GM19463 (cell line): ENCODE data around the gene CDC16.

Experiments
- ATAC-seq: cut with Tn5 transposase; IDR thresholded peaks from one replicate; pipeline ENCODE4 v1.9.1; 2021; ENCODE audit warnings: mild to moderate bottlenecking, moderate library complexity; ENCODE audit not compliant: unreplicated experiment

The CDC16 gene

DNA sequence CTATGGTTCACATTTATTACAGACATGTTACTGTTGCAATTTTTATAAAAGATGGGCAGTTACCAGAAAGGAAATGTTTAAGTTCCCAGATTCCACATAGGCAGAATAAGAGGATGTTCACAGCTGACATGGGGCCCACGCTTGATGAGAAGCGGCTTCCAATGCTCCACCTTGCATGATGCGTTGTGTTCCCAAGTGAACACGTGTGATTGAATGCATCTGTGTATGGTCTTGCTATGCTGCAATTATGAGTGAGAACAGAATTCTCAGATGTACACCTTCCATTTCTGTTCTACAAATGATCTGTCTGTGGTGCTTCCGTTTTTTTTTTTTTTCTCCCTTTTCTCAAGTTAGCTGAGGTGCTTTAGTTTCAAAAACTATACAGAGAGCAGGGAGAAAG, 62.2 kb downstream of the CDC16 start:
- ATAC-seq = no peak

DNA sequence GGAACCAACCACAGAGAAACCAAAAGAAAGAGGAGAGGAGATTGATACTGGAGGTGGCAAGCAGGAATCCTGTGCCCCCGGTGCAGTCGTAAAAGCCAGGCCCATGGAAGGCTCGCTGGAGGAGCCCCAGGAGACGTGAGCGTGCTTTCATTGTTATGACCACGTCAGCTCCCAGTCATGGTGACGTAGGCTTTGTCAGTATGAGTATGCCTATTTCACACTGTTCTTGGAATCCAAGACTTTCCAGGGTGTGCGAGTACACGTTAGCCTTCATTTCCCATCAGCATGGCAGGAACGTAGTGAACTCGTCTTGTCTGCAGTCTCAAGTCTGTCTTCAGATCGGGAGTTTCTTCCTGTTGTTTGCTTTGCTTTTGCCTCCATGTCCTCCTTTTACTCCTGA, 64.2 kb downstream of the CDC16 start:
- ATAC-seq = no peak

DNA sequence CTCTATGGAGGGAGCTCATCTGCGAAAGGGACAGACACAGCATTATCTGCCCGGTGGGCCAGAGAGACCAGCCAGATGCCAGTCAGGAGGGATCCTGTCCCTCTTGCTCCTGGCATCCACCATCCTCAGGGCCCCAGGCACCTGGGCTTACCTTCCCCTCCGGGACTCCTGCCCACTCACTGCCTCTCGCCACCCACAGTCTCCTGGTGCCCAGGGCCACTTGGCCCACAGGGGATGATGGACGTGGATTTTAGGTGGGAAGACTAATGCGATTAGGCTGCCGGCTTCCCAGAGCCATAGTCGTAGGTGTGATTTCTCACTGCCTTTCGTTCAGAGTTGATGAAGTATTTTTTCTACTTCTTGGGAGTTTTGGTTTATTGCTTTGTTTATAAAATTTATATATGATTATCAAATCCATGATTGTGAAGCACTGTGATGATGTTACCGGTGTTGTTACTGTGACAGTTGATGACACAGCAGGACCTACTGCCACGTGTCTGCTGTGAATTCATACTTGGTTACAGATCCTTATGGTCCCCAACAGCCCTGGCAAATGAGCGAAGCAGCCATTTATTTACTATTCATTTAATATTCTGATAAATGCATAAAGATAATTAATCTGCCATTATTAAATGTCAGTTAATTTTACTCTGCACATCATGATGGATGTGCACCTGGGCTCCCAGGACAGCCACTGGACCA, 65.1 kb downstream of the CDC16 start:
- ATAC-seq = no peak

DNA sequence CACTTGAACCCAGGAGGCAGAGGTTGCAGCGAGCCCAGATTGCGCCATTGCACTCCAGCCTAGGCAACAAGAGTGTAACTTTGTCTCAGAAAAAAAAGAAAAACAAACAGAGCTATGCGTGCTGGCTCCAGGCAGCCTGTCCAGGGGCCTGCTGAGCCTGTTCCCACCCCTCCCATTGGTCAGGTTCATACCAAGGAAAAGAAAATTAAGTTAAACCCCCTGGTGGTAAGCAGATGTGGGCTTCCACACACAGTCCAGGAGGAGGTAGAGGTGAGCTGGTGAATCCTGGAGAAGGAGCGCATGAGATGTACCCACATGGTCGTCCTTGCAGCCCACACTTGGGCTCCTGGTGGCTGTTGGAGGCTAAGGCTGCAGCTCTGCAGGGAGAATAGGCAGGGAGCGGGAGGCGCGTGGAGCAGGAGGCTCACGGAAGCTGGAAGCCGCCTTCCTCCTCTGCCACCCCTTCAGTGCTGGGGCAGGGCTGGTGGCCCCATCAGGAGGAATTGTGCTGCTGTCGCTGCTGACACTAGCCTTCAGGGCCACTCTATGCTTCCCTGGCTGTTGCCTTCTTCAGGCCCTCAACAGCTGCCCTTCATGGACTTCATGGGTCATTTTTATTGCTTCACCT, 69.1 kb downstream of the CDC16 start:
- no peak for ATAC-seq

DNA sequence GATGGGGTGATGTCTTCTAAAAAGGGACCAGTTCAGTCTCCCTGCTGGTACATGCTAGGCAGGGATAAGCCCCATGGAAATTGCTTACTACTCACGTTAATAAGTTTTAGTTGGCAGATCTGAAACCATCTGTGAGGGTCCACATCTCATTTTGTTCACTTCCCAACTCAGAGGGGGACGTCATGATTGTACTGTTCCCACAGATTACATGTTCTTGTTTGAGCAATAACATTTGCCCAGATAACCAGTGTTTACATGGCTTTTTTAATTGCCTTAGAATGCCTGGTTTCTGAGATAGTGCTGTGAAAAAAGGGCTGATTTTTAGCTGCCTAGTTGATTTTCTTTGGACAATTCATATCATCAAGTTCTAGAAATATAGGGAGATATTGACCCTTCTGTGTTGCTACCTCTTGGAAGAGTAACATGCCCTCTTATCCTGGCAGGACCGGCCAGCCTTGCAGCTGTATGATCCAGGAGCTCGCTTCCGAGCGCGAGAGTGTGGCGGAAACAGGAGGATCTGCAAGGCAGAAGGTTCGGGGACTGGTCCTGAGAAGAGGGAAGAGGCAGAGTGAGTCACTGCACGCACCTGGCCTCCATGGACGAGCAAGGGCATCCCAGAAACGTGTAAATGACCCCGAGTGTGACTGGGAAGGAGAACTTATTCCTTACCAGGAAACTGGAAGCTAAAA, 69.8 kb downstream of the CDC16 start:
- no peak for ATAC-seq

DNA sequence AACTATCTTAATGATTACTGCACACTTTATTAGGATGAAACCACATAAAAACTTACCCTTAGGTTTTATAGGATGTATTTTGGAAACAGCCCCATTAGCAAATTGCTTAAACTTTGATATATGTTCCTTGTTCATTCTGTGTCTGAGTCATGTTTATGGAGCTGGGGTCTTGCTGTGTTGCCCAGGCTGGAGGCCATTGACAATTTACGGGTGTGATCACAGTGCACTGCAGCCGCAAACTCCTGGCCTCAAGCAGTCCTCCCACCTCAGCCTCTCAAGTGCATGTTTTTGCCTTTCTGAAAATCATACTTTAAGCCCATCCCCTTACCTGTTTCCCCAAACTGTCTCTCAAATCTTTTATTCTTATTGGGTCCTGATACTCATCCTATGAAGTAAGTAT, 74.4 kb downstream of the CDC16 start:
- no peak for ATAC-seq

DNA sequence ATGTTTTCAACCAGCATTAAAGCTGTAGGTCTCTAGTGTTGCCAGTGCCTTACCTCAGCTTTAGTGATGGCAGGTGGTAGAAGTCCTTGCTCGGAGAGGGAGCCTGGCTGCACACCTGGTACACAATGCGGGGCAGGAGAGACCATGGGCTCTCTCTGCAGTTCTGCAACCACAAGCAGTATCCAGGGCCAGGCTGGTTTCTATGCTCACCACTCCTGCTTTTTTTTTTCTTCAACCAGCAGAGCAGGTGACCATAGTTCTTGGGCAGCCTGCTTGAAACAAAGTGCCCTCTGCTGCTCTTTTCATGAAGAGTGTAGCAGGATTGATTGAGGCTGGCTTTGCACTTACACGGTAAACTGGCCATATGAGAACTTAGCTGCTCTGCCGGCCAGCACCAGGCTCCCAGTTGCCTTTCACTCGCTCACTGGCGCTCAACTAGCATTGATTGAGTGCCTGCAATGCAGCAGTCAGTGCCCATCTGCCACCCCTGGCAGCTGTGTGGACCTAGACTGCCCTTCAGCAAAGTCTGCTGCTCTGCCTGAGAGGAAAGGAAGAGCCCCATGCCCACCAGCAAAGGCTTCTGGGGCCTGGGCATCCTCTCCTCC, 75.2 kb downstream of the CDC16 start:
- no peak for ATAC-seq

DNA sequence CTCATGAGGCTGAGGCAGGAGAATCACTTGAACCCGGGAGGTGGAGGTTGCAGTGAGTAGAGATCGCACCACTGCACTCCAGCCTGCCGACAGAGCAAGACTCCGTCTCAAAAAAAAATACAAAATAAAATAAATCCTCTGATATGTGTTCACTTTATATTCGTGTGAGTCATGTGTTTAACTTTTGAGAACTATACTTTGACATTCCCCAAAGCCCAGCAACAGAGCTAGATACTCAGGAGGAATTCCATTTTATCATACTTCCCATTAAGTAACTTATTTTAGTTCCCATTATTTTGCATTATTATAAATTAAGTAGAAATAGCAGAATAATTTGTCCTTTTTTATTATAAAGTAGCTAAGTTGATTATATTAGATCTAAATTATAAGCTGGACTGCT, 76.3 kb downstream of the CDC16 start:
- ATAC-seq = no peak

DNA sequence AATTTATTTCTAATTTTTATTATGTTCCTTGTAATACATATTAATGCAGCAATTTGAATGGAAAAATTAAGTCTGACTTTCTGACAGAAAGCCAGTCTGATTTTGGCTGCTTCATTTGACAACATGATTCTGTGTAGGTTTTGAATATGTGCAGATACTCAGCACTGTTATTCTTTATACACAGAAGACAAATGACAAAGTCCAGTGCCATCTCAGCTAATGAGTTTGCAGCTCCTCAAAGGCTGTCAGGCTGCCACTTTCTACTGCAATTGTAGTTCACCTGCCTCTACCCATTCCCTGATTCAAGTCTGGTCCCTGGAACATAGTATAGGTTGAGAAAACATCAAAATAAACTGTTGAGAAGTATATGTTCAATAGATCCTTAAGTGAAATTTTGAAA, 76.7 kb downstream of the CDC16 start:
- ATAC-seq = no peak

DNA sequence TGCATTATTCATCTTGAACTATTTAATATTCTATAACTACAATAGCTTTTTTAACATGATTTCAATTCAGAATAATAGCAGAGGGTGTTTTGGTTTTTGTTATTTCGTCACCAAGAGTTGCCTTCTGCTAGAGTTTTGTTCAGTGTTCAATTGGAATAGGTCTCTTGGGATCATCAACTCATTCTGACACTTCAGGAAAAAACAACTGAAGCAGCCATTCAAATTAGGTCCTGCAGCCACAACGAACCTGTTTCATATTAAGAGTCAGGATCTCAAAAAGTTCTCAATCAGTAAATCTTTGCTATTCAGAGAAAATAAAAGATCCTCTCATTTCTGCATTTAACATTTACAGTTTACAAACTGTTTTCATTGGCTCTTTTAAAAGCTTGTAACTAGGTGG, 77.2 kb downstream of the CDC16 start:
- ATAC-seq = no peak

DNA sequence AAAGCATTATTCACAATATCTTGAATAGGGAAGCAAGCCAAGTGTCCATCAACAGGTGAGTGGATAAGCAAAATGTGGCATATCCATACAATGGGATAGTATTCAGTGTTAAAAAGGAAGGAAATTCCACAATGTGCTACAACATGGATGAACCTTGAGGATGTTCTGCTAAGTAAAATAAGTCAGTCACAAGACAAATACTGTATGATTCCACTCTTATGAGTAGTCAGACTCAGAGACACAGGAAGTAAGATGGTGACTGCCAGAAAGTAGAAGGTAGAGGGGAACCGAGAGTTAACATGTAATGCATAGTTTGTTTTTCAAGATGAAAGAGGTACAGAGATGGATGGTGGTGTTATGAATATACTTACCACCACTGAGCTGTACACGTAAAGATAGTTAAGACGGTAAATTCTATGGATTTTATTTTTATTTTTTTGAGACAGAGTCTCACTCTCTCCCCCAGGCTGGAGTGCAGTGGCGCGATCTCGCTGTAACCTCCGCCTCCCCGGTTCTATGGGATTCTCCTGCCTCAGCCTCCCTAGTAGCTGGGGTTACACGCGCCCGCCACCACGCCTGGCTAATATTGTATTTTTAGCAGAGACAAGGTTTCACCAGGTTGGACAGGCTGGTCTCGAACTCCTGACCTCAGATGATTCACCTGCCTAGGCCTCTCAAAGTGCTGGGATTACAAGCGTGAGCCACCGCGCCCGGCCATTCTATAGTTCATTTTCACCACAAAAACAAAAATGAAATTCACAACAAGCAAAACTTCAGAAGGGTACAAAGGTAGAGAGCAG, 78.6 kb downstream of the CDC16 start:
- ATAC-seq = no peak

DNA sequence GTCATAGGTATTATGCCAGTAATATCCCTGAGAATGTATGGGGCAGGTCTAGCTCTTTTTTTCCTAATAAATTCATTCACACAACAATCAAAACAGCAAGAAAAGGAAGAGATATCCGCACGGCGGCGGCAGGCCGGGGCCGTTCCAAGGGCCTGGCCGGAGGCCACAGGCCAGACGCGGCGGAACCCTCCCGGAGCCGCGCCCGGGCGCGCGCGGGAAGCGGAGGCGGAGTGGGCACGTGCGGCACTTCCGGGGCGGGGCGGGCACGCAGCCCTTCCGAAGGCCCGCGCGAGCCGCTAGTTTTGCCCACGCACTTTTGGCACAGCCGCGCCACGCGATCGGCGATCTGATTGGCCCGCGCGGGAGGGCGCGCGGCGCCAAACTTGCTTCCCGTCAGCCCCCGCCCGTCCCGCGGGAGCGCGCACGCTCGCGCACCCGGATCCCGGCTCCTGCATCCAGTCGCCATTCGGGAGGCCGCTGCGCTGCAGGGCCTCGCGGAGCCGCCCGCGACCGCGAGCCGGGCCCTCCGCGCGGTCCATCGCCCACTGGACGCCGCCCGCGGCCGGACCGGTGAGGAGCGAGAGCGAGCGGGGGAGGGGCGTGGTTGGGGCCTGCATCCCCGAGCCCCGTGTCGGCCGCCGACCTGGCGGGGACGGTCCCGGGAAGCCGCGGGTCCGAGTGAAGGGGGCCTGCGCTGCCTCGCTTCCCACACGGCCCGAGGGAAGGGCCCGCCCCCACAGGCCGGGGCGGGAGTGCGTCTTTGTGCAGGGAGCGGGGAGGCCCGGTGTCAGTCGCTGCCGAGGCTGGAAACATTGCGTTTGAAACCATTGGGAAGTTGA, 79.6 kb downstream of the CDC16 start, which contains the start of gene CHAMP1:
Gene CHAMP1 (plus strand): TSS at position 430 of the 839 bp plus-strand sequence. CDS start 9,340 bp downstream, outside the sequence.
- ATAC-seq = peak; percentile 84

DNA sequence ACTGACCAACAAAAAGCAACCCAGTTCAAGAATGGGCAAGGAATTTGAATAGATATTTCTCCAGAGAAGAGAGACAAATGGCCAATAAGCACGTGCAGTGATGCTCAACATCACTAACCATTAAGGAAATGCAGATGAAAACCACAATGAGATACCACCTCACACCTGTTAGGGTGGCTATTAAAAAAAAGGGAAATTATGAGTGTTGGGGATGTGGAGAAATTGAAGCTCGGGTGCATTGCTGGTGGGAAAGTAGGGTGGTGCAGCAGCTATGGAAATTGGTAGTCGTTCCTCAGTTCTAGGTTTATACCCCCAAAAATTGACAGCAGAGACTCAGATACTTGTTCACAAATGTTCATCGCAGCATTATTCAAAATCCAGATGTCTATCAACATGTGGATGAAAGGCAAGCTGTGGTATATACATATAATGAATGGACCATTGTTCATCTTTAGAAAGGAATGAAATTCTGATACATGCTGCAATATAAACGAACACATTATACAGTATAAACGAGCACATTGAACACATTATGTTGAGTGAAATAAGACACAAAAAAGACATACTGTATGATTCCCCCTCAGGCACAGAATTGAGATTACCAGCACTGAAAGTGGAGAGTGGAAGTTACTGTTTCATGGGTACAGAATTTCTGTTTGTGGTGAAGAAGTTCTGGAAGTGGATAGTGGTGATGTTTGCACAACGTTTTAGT, 80.5 kb downstream of the CDC16 start:
- ATAC-seq = no peak

DNA sequence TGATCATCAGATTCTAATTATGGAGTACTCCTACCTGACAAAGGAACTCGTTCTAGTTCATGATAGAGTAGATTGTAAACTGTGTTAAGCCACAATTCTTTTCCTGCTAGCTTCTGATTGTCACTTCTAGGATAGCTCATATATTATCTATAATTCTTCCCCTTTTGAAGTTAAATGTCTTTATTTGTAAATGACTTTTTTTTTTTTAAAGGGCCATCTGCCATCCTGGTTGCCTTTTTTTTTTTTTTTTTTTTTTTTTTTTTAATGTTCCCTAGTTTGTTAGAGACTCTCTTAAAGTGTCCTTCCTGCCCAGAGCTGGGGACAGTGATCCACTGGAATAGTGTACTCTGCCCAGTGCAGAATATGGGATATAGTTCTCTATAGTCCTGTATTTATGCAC, 83.9 kb downstream of the CDC16 start:
- ATAC-seq = no peak

DNA sequence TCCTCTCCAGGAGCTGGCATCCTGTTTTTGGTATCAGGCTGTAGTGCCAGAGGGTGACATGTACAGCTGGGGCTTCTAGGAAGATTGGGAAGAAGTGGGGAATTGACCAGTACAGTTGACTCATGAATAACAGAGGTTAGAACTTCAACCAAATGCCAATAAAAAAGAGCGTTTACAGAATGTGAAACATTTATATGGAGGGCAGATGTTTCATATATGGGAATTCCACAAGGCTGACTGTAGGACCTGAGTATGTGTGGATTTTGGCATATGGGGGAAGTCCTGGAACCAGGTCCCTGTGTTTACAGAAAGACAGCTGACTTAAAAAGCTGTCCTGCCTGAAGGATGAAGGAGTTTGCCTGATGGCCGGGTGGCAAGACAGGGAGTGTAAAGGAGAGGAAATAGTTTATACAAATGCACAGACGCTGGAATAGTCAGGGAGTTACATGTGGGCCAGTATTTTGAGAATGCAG, 84.8 kb downstream of the CDC16 start:
- no peak for ATAC-seq

DNA sequence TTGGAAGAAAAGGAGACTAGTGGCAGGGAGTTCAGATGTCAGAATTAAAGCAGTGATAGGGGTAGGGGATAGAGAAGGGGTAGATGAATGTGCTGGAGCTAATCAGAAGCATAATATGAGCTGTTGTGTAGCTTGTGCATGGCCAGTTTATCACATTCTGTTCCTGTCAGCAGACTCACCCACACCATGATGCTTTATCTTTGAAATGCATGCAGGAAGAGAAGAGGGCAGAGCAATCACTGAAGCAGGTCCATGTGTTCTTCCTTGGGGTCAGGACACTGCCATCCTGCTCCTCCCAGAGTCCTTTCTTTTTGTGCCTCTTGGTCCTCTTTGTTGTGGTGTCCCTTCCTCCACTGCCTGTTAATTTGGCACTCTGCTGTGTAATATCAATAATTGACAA, 85.4 kb downstream of the CDC16 start:
- ATAC-seq = no peak

DNA sequence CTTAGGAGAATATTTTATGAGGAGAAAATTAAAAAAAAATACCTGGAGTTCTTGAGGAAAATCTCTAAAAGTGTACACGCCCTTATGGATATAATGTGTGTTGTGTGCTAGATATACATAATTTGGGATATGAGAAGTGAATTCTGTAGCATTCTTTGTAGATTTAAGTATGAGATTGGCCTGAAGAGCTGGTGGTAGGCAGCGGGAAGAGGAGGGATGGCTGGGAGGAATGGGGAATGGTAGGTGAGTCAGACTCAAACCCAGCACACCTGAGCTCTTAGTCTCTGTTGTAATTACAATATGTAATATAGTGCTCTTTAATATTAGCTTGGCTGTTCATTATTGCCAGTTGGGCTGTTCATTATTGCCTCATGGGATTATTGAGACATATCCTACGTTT, 86.6 kb downstream of the CDC16 start:
- no peak for ATAC-seq
